WTC11 (cell line): ENCODE data around the gene BACE1-AS.

Source experiments
- ESRRA ChIP-seq: sonication (generic); formaldehyde crosslinking; IDR thresholded peaks from 2 replicates; pipeline ENCODE4 v1.8.1; 2022; ENCODE audit warnings: mild to moderate bottlenecking, missing genetic modification reagents, borderline replicate concordance
- FOXP1 ChIP-seq: sonication (generic); formaldehyde crosslinking; IDR thresholded peaks from 2 replicates; pipeline ENCODE4 v1.8.0; 2022; ENCODE audit warnings: missing genetic modification reagents, mild to moderate bottlenecking, moderate library complexity, borderline replicate concordance
- JUN ChIP-seq: sonication (generic); formaldehyde crosslinking; IDR thresholded peaks from 2 replicates; pipeline ENCODE4 v1.8.0; 2023; ENCODE audit warnings: mild to moderate bottlenecking, missing genetic modification reagents
- KAT7 ChIP-seq: sonication (generic); formaldehyde crosslinking; IDR thresholded peaks from 2 replicates; pipeline ENCODE4 v1.8.1; 2023; ENCODE audit warnings: missing genetic modification reagents, mild to moderate bottlenecking, borderline replicate concordance
- NR3C1 ChIP-seq: sonication (generic); formaldehyde crosslinking; conservative IDR thresholded peaks from 2 replicates; pipeline ENCODE4 v1.8.1; 2023; ENCODE audit warnings: low read depth, mild to moderate bottlenecking, missing genetic modification reagents
- SMAD3 ChIP-seq: sonication (generic); formaldehyde crosslinking; IDR thresholded peaks from 2 replicates; pipeline ENCODE4 v1.8.0; 2022; ENCODE audit warnings: missing genetic modification reagents, mild to moderate bottlenecking, borderline replicate concordance
- SOX15 ChIP-seq: fragments of 250-450 bp; sonication (Bioruptor Pico); IDR thresholded peaks from 2 replicates; pipeline ENCODE4 v1.9.0; 2021; ENCODE audit warnings: mild to moderate bottlenecking
- TF ChIP-seq, protein P1 (sequence below): sonication (generic); formaldehyde crosslinking; IDR thresholded peaks from 2 replicates; pipeline ENCODE4 v1.8.1; 2023; ENCODE audit warnings: mild to moderate bottlenecking, moderate library complexity, missing genetic modification reagents
- TF ChIP-seq, protein P2 (sequence below): fragments of 200-600 bp; IDR thresholded peaks from 2 replicates; pipeline ENCODE4 v1.8.0; 2022; ENCODE audit warnings: antibody characterized with exemption
- TF ChIP-seq, protein P3 (sequence below): sonication (generic); formaldehyde crosslinking; IDR thresholded peaks from 2 replicates; pipeline ENCODE4 v1.8.1; 2023; ENCODE audit warnings: mild to moderate bottlenecking, missing genetic modification reagents, borderline replicate concordance
- TF ChIP-seq, protein P4 (sequence below): sonication (generic); formaldehyde crosslinking; IDR thresholded peaks from 2 replicates; pipeline ENCODE4 v1.8.1; 2022; ENCODE audit warnings: low read depth, missing genetic modification reagents, borderline replicate concordance
- TF ChIP-seq, protein P5 (sequence below): fragments of 250-450 bp; sonication (Bioruptor Pico); conservative IDR thresholded peaks from 2 replicates; pipeline ENCODE4 v1.9.0; 2021; ENCODE audit warnings: mild to moderate bottlenecking
- TF ChIP-seq, protein P6 (sequence below): sonication (generic); formaldehyde crosslinking; IDR thresholded peaks from 2 replicates; pipeline ENCODE4 v1.8.0; 2022; ENCODE audit warnings: mild to moderate bottlenecking, missing genetic modification reagents

DNA sequence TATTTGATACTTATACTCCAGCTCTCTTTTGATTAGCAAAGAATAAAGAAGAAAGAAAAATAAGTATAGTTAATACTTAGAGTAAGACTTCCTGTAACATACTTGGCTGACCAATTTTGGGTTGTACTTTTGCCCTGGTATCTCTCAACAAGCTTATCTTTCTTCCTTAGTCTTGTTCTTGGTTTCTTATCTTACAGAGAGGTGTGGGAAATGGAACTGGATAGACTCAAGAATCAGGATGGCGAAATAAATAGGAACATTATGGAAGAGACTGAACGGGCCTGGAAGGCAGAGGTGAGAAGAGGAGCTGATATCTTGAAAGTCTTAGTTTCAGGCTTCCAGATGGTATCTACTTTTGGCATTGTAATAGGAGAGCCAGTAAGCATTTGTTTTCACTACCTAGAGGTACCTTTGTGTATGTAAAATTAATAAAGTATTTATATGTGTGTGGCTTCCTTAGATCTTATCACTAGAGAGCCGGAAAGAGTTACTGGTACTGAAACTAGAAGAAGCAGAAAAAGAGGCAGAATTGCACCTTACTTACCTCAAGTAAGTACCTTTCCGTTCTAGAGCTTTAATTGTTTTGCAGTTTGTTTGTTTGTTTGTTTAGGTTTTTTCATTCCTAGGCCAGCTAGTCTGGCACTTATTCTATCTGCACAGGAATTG lies 11.3 kb upstream of the BACE1-AS start:
- no peak for TF ChIP-seq SMAD3
- TF ChIP-seq, protein P1, sequence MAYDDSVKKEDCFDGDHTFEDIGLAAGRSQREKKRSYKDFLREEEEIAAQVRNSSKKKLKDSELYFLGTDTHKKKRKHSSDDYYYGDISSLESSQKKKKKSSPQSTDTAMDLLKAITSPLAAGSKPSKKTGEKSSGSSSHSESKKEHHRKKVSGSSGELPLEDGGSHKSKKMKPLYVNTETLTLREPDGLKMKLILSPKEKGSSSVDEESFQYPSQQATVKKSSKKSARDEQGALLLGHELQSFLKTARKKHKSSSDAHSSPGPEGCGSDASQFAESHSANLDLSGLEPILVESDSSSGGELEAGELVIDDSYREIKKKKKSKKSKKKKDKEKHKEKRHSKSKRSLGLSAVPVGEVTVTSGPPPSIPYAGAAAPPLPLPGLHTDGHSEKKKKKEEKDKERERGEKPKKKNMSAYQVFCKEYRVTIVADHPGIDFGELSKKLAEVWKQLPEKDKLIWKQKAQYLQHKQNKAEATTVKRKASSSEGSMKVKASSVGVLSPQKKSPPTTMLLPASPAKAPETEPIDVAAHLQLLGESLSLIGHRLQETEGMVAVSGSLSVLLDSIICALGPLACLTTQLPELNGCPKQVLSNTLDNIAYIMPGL (CRISPR knock-in tag), result no peak
- TF ChIP-seq, protein P2, sequence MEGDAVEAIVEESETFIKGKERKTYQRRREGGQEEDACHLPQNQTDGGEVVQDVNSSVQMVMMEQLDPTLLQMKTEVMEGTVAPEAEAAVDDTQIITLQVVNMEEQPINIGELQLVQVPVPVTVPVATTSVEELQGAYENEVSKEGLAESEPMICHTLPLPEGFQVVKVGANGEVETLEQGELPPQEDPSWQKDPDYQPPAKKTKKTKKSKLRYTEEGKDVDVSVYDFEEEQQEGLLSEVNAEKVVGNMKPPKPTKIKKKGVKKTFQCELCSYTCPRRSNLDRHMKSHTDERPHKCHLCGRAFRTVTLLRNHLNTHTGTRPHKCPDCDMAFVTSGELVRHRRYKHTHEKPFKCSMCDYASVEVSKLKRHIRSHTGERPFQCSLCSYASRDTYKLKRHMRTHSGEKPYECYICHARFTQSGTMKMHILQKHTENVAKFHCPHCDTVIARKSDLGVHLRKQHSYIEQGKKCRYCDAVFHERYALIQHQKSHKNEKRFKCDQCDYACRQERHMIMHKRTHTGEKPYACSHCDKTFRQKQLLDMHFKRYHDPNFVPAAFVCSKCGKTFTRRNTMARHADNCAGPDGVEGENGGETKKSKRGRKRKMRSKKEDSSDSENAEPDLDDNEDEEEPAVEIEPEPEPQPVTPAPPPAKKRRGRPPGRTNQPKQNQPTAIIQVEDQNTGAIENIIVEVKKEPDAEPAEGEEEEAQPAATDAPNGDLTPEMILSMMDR, result no peak
- TF ChIP-seq, protein P3, sequence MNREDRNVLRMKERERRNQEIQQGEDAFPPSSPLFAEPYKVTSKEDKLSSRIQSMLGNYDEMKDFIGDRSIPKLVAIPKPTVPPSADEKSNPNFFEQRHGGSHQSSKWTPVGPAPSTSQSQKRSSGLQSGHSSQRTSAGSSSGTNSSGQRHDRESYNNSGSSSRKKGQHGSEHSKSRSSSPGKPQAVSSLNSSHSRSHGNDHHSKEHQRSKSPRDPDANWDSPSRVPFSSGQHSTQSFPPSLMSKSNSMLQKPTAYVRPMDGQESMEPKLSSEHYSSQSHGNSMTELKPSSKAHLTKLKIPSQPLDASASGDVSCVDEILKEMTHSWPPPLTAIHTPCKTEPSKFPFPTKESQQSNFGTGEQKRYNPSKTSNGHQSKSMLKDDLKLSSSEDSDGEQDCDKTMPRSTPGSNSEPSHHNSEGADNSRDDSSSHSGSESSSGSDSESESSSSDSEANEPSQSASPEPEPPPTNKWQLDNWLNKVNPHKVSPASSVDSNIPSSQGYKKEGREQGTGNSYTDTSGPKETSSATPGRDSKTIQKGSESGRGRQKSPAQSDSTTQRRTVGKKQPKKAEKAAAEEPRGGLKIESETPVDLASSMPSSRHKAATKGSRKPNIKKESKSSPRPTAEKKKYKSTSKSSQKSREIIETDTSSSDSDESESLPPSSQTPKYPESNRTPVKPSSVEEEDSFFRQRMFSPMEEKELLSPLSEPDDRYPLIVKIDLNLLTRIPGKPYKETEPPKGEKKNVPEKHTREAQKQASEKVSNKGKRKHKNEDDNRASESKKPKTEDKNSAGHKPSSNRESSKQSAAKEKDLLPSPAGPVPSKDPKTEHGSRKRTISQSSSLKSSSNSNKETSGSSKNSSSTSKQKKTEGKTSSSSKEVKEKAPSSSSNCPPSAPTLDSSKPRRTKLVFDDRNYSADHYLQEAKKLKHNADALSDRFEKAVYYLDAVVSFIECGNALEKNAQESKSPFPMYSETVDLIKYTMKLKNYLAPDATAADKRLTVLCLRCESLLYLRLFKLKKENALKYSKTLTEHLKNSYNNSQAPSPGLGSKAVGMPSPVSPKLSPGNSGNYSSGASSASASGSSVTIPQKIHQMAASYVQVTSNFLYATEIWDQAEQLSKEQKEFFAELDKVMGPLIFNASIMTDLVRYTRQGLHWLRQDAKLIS, result no peak
- no peak for TF ChIP-seq ESRRA (CRISPR knock-in tag)
- no peak for TF ChIP-seq JUN (CRISPR knock-in tag)
- no peak for TF ChIP-seq NR3C1
- TF ChIP-seq, protein P4, sequence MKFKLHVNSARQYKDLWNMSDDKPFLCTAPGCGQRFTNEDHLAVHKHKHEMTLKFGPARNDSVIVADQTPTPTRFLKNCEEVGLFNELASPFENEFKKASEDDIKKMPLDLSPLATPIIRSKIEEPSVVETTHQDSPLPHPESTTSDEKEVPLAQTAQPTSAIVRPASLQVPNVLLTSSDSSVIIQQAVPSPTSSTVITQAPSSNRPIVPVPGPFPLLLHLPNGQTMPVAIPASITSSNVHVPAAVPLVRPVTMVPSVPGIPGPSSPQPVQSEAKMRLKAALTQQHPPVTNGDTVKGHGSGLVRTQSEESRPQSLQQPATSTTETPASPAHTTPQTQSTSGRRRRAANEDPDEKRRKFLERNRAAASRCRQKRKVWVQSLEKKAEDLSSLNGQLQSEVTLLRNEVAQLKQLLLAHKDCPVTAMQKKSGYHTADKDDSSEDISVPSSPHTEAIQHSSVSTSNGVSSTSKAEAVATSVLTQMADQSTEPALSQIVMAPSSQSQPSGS (CRISPR knock-in tag), result no peak
- TF ChIP-seq, protein P5, sequence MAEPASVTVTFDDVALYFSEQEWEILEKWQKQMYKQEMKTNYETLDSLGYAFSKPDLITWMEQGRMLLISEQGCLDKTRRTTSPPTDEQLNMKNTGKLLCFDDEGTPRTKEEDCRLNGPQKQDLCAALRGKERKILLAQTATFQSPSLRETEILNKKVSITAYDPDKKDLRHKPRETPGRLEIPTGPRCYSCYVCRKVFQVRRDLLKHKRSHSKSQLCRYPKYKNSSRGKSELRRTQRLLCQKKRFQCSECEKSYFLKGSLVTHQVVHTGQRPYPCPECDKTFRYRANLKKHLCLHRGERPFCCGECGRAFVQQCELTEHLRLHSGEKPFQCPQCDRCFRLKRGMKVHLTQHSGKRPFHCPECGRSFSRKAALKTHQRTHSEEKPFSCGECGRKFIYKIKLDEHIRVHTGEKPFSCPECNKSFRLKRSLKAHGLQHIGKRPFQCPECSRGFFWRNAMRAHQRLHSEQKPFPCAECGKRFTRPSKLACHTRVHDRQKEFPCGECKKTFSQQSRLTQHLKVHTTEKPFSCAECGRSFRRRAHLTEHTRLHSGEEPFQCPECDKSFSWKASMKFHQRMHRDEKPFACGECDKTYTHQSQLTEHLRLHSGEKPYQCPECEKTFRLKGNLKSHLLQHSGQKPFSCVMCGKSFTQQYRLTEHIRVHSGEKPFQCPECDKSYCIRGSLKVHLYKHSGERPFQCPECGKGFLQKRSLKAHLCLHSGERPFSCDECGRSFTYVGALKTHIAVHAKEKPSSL (CRISPR knock-in tag), result no peak
- no peak for TF ChIP-seq FOXP1 (CRISPR knock-in tag)
- TF ChIP-seq, protein P6, sequence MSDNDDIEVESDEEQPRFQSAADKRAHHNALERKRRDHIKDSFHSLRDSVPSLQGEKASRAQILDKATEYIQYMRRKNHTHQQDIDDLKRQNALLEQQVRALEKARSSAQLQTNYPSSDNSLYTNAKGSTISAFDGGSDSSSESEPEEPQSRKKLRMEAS, result no peak
- TF ChIP-seq KAT7 (CRISPR knock-in tag), result no peak
- TF ChIP-seq SOX15 (CRISPR knock-in tag), result no peak
